Epithelial cell of esophagus (primary cell): ENCODE data around the gene PCDHGA11.

Experiments
- DNase-seq: peaks from one replicate; pipeline ENCODE4 v3.0.0; 2010; ENCODE audit warnings: low read depth
- H3K4me3 ChIP-seq: 2 replicates; pipeline ENCODE4 v1.5.1; 2011; ENCODE audit warnings: mild to moderate bottlenecking, low read length, control low read depth
- TF ChIP-seq, protein P1 (sequence below): IDR thresholded peaks from 2 replicates; pipeline ENCODE4 v1.5.1; 2011; ENCODE audit warnings: low read depth, mild to moderate bottlenecking, low read length, control low read depth, inconsistent platforms; ENCODE audit not compliant: insufficient read depth; ENCODE audit errors: missing control alignments

Gene PCDHGA11

GRCh38 chr5:141465351-141465750 is 44.5 kb downstream of the PCDHGA11 start:
- no peak for DNase-seq
- TF ChIP-seq, protein P1, sequence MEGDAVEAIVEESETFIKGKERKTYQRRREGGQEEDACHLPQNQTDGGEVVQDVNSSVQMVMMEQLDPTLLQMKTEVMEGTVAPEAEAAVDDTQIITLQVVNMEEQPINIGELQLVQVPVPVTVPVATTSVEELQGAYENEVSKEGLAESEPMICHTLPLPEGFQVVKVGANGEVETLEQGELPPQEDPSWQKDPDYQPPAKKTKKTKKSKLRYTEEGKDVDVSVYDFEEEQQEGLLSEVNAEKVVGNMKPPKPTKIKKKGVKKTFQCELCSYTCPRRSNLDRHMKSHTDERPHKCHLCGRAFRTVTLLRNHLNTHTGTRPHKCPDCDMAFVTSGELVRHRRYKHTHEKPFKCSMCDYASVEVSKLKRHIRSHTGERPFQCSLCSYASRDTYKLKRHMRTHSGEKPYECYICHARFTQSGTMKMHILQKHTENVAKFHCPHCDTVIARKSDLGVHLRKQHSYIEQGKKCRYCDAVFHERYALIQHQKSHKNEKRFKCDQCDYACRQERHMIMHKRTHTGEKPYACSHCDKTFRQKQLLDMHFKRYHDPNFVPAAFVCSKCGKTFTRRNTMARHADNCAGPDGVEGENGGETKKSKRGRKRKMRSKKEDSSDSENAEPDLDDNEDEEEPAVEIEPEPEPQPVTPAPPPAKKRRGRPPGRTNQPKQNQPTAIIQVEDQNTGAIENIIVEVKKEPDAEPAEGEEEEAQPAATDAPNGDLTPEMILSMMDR = no peak

More at GRCh38 chr5:141465351-141465750, 44.5 kb downstream of the PCDHGA11 start:
- no peak overlapping the region for H3K4me3 ChIP-seq
